ENCODE measurements around the gene POLR2I. TPM values are rescaled to one million over a fixed set of nuclear protein-coding genes. Genes with fewer than 3 reads are reported as not detected.

Gene POLR2I
- total RNA-seq (2022; extraction: Qiagen RNA extraction; ENCODE audit: low read depth) = 220 to 257 TPM (median 244 TPM) in 5 replicates

GRCh38 chr19:36114721-36115452 lies at the start of gene POLR2I:
POLR2I (minus strand) TSS chr19:36114875; CDS start chr19:36114856, 19 bp downstream.

GRCh38 chr19:36152352-36153091 lies 37.8 kb upstream of the POLR2I start, which contains the start of gene COX7A1:
COX7A1 (minus strand) TSS chr19:36152447; CDS start chr19:36152407, 40 bp downstream.

GRCh38 chr19:36139473-36140303 lies 25.0 kb upstream of the POLR2I start, which contains the start of gene CAPNS1:
CAPNS1 (plus strand) TSS chr19:36140066; CDS start chr19:36141012, 946 bp downstream.

GRCh38 chr19:36115453-36116343 lies 1.0 kb upstream of the POLR2I start, which contains the start of gene TBCB:
TBCB (plus strand) TSS chr19:36115468; CDS start chr19:36115561, 93 bp downstream.

GRCh38 chr19:36110487-36111199 lies 4.0 kb downstream of the POLR2I start, which contains the start of gene OVOL3:
OVOL3 (plus strand) TSS chr19:36111143; CDS start chr19:36111203, 60 bp downstream.

Other genes starting within 250 kb of the POLR2I start
- gene APLP1, start 246.3 kb downstream of the POLR2I start, total RNA-seq (2022; extraction: Qiagen RNA extraction; ENCODE audit: low read depth) = 82.7 to 99.7 TPM (median 88.7 TPM) in 5 replicates
- 6.5 to 8.9 TPM (median 7.4 TPM) in 5 replicates for gene NFKBID, start 214.3 kb downstream of the POLR2I start, total RNA-seq (2022; extraction: Qiagen RNA extraction; ENCODE audit: low read depth)
- 0.25 to 0.75 TPM (median 0.60 TPM) in 3 of 5 replicates, not detected in the others for gene HCST, start 212.3 kb downstream of the POLR2I start, total RNA-seq (2022; extraction: Qiagen RNA extraction; ENCODE audit: low read depth)
- gene TYROBP, start 206.6 kb downstream of the POLR2I start, total RNA-seq (2022; extraction: Qiagen RNA extraction; ENCODE audit: low read depth) = 0.31 TPM in 1 of 5 replicates, not detected in the others
- gene LRFN3, start 178.5 kb downstream of the POLR2I start, total RNA-seq (2022; extraction: Qiagen RNA extraction; ENCODE audit: low read depth) = 11.7 to 28.8 TPM (median 20.5 TPM) in 5 replicates
- gene SDHAF1, start 119.7 kb downstream of the POLR2I start, total RNA-seq (2022; extraction: Qiagen RNA extraction; ENCODE audit: low read depth) = 36.8 to 48.3 TPM (median 46.4 TPM) in 5 replicates
- 0.17 to 0.63 TPM (median 0.31 TPM) in 5 replicates for gene SYNE4, start 106.1 kb downstream of the POLR2I start, total RNA-seq (2022; extraction: Qiagen RNA extraction; ENCODE audit: low read depth)
- gene ALKBH6, start 100.7 kb downstream of the POLR2I start, total RNA-seq (2022; extraction: Qiagen RNA extraction; ENCODE audit: low read depth) = 23.6 to 26.4 TPM (median 24.6 TPM) in 5 replicates
- 0.49 to 1.2 TPM (median 0.69 TPM) in 5 replicates for gene CLIP3, start 82.0 kb downstream of the POLR2I start, total RNA-seq (2022; extraction: Qiagen RNA extraction; ENCODE audit: low read depth)
- 4.7 to 7.1 TPM (median 5.8 TPM) in 5 replicates for gene THAP8, start 60.6 kb downstream of the POLR2I start, total RNA-seq (2022; extraction: Qiagen RNA extraction; ENCODE audit: low read depth)
- 23.0 to 30.7 TPM (median 27.6 TPM) in 5 replicates for gene WDR62, start 60.0 kb downstream of the POLR2I start, total RNA-seq (2022; extraction: Qiagen RNA extraction; ENCODE audit: low read depth)
- 0.36 to 0.52 TPM (median 0.37 TPM) in 4 of 5 replicates, not detected in the other for gene OVOL3, start 3.7 kb downstream of the POLR2I start, total RNA-seq (2022; extraction: Qiagen RNA extraction; ENCODE audit: low read depth)
- gene TBCB, start 593 bp upstream of the POLR2I start, total RNA-seq (2022; extraction: Qiagen RNA extraction; ENCODE audit: low read depth) = 430 to 525 TPM (median 509 TPM) in 5 replicates
- 1,600 to 2,176 TPM (median 2,055 TPM) in 5 replicates for gene CAPNS1, start 25.2 kb upstream of the POLR2I start, total RNA-seq (2022; extraction: Qiagen RNA extraction; ENCODE audit: low read depth)
- not detected in 5 replicates for gene COX7A1, start 37.6 kb upstream of the POLR2I start, total RNA-seq (2022; extraction: Qiagen RNA extraction; ENCODE audit: low read depth)
- 4.0 to 4.8 TPM (median 4.2 TPM) in 5 replicates for gene ZNF565, start 99.8 kb upstream of the POLR2I start, total RNA-seq (2022; extraction: Qiagen RNA extraction; ENCODE audit: low read depth)
- 126 to 169 TPM (median 139 TPM) in 5 replicates for gene ZNF146, start 100.2 kb upstream of the POLR2I start, total RNA-seq (2022; extraction: Qiagen RNA extraction; ENCODE audit: low read depth)

Measured in A549 treated with DMSO at 1 μM for 4 hours (cell line).